Esophagus squamous epithelium (tissue), 4 donors: ENCODE results near the gene SUPV3L1.

Experiments
- CTCF ChIP-seq, 6 experiments: fragments of 450-650 bp in 4 of 6; fragments of 200-600 bp in 2 of 6; sonication (generic) in 2 of 6; IDR thresholded peaks; one replicate each; pipeline ENCODE4 v1.5.1; 2016 to 2019; ENCODE audit warnings: antibody characterized with exemption in 6 of 6, mild to moderate bottlenecking in 4 of 6, moderate library complexity in 4 of 6
- POLR2A ChIP-seq, 4 donors: fragments of 450-650 bp; IDR thresholded peaks; one replicate each; pipeline ENCODE4 v1.6.1; 2017; ENCODE audit warnings: antibody characterized with exemption in 4 of 4, mild to moderate bottlenecking in 4 of 4, moderate library complexity in 3 of 4

- TF ChIP-seq CTCF (IDR thresholded peaks at IDR 0.05) = no peak
- TF ChIP-seq POLR2A (IDR thresholded peaks at IDR 0.05) = no peak
These were observed 21.0 kb downstream of the SUPV3L1 start for GRCh38 chr10:69201045-69201444.
